ENCODE measurements around the gene SLC18A2.

GRCh38 chr10:117275121-117275520 is 34.2 kb downstream of the SLC18A2 start:
- no peak for TF ChIP-seq POLR2AphosphoS5 (IDR thresholded peaks at IDR 0.05; ENCODE audit: borderline replicate concordance, low read depth, low read length)
- TF ChIP-seq EZH2 (IDR thresholded peaks at IDR 0.05): no peak
- no peak for TF ChIP-seq FOXP2 (optimal IDR thresholded peaks at IDR 0.05; ENCODE audit: control extremely low read depth, extremely low read length, insufficient read depth)
